ENCODE results near the gene TLR7.

- TF ChIP-seq POLR2AphosphoS2 (IDR thresholded peaks at IDR 0.05; ENCODE audit: low read length) (no peak), YY1 (IDR thresholded peaks at IDR 0.05; ENCODE audit: borderline replicate concordance in 1 of 3, control insufficient read depth in 1 of 3, extremely low read depth in 1 of 3, insufficient read depth in 3 of 3, insufficient read length in 1 of 3, insufficient replicate concordance in 2 of 3, low read depth in 1 of 3, low read length in 2 of 3) (no peak), HDAC2 (IDR thresholded peaks at IDR 0.05) (no peak), POLR2A (conservative IDR thresholded peaks at IDR 0.05) (no peak), SRF (CRISPR knock-in tag; IDR thresholded peaks at IDR 0.05) (no peak), ZNF584 (CRISPR knock-in tag; IDR thresholded peaks at IDR 0.05; ENCODE audit: low read depth) (no peak)
- TF ChIP-seq, protein P1, sequence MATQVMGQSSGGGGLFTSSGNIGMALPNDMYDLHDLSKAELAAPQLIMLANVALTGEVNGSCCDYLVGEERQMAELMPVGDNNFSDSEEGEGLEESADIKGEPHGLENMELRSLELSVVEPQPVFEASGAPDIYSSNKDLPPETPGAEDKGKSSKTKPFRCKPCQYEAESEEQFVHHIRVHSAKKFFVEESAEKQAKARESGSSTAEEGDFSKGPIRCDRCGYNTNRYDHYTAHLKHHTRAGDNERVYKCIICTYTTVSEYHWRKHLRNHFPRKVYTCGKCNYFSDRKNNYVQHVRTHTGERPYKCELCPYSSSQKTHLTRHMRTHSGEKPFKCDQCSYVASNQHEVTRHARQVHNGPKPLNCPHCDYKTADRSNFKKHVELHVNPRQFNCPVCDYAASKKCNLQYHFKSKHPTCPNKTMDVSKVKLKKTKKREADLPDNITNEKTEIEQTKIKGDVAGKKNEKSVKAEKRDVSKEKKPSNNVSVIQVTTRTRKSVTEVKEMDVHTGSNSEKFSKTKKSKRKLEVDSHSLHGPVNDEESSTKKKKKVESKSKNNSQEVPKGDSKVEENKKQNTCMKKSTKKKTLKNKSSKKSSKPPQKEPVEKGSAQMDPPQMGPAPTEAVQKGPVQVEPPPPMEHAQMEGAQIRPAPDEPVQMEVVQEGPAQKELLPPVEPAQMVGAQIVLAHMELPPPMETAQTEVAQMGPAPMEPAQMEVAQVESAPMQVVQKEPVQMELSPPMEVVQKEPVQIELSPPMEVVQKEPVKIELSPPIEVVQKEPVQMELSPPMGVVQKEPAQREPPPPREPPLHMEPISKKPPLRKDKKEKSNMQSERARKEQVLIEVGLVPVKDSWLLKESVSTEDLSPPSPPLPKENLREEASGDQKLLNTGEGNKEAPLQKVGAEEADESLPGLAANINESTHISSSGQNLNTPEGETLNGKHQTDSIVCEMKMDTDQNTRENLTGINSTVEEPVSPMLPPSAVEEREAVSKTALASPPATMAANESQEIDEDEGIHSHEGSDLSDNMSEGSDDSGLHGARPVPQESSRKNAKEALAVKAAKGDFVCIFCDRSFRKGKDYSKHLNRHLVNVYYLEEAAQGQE (IDR thresholded peaks at IDR 0.05; ENCODE audit: borderline replicate concordance), result no peak; the same call in 1 of the 2 replicates
- TF ChIP-seq, protein P1 (CRISPR knock-in tag; IDR thresholded peaks at IDR 0.05; ENCODE audit: low read depth), result no peak
These were observed 20.3 kb downstream of the TLR7 start for GRCh38 chrX:12887141-12887540.
